ENCODE data around the gene CBX2. TPM values are rescaled to one million over a fixed set of nuclear protein-coding genes. Genes with fewer than 3 reads are reported as not detected.

The CBX2 gene
- total RNA-seq, 4 donors from 2014 or later = 0.81 to 2.5 (median 2.0) TPM

DNA sequence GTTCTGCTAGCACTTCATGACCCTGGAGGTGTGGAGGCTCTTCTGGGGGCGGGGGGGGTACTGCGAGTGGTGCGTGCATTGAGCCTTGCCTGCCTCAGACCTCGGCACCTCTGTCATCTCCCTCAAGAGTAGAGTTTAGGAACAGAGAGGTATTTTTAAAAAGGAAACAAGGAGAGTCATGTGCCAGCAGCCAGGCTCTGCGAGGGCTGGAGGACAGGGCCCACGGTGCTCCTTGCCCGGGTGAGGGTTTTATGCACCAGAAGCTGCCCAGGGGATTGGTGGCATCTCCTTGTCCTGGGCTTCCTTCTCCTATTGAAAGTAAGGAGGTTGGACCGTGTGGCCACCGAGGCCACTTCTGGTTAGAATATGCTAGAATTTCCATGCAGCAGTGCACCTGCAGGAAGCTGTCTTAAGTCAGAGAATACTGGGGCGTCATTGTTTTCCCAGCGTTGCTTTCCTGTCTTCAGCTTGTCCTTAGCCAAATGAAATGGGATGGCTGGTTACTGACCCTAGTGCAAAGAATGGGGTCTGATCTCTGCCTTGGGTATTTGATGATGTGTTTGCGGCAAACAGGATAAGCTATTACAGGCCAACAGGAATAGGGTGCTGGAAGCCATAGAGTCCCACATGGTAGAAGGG is 3.2 kb downstream of the CBX2 start:
- H3K4me1 ChIP-seq = peaks cover 0 to 23% (median 3%) of the 10 kb centered on the region in 3 donors
- TF ChIP-seq POLR2A (IDR thresholded peaks at IDR 0.05) (no peak), POLR2AphosphoS5 (IDR thresholded peaks at IDR 0.05) (no peak), EP300 (IDR thresholded peaks at IDR 0.05) (no peak)
- TF ChIP-seq, protein P1, sequence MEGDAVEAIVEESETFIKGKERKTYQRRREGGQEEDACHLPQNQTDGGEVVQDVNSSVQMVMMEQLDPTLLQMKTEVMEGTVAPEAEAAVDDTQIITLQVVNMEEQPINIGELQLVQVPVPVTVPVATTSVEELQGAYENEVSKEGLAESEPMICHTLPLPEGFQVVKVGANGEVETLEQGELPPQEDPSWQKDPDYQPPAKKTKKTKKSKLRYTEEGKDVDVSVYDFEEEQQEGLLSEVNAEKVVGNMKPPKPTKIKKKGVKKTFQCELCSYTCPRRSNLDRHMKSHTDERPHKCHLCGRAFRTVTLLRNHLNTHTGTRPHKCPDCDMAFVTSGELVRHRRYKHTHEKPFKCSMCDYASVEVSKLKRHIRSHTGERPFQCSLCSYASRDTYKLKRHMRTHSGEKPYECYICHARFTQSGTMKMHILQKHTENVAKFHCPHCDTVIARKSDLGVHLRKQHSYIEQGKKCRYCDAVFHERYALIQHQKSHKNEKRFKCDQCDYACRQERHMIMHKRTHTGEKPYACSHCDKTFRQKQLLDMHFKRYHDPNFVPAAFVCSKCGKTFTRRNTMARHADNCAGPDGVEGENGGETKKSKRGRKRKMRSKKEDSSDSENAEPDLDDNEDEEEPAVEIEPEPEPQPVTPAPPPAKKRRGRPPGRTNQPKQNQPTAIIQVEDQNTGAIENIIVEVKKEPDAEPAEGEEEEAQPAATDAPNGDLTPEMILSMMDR (IDR thresholded peaks at IDR 0.05) = no peak
- H3K36me3 ChIP-seq = peaks cover 0 to 11% of the 10 kb centered on the region in 2 donors
- H3K4me3 ChIP-seq = no peak overlapping the region
- H3K27me3 ChIP-seq = peaks cover 96% of the 10 kb centered on the region
- no peaks in the 10 kb centered on the region for H3K9me3 ChIP-seq
- ATAC-seq = no peak
- 50 to 92% methylated on average over 2 of the region's 12 CpGs for WGBS, 2 donors (ENCODE audit: low coverage in 1 of 2)
- no peak overlapping the region for H3K27ac ChIP-seq

GRCh38 chr17:79781736-79782575 is 4.0 kb downstream of the CBX2 start:
- no peak overlapping the region for H3K4me3 ChIP-seq
- H3K27ac ChIP-seq = no peak overlapping the region
- peaks cover 96% of the 10 kb centered on the region for H3K27me3 ChIP-seq
- WGBS, 2 donors (ENCODE audit: low coverage in 1 of 2) = 40 to 86% methylated on average over 1 to 5 of the region's 27 CpGs
- H3K36me3 ChIP-seq = peaks cover 0 to 11% of the 10 kb centered on the region in 2 donors
- H3K4me1 ChIP-seq = peaks cover 0 to 20% (median 3%) of the 10 kb centered on the region in 3 donors
- H3K9me3 ChIP-seq = no peaks in the 10 kb centered on the region
- TF ChIP-seq EP300 (IDR thresholded peaks at IDR 0.05) (no peak), POLR2A (IDR thresholded peaks at IDR 0.05) (no peak), POLR2AphosphoS5 (IDR thresholded peaks at IDR 0.05) (no peak)
- TF ChIP-seq, protein P1 (IDR thresholded peaks at IDR 0.05) = no peak
- no peak for ATAC-seq

- H3K36me3 ChIP-seq = peaks cover 0 to 11% of the 10 kb centered on the region in 2 donors
- peaks cover 99% of the 10 kb centered on the region for H3K27me3 ChIP-seq
- no peak overlapping the region for H3K4me3 ChIP-seq
- WGBS, 2 donors (ENCODE audit: low coverage in 1 of 2) = no CpG with 5 or more reads among the region's 18 CpGs
- no peak overlapping the region for H3K27ac ChIP-seq
- TF ChIP-seq, protein P1 (IDR thresholded peaks at IDR 0.05) = no peak
- TF ChIP-seq POLR2A (IDR thresholded peaks at IDR 0.05) (no peak), EP300 (IDR thresholded peaks at IDR 0.05) (no peak), POLR2AphosphoS5 (IDR thresholded peaks at IDR 0.05) (no peak)
- peaks cover 0 to 3% (median 0%) of the 10 kb centered on the region in 3 donors for H3K4me1 ChIP-seq
- H3K9me3 ChIP-seq = no peaks in the 10 kb centered on the region
- no peak for ATAC-seq
Observed at GRCh38 chr17:79783891-79784290, 5.9 kb downstream of the CBX2 start.

DNA sequence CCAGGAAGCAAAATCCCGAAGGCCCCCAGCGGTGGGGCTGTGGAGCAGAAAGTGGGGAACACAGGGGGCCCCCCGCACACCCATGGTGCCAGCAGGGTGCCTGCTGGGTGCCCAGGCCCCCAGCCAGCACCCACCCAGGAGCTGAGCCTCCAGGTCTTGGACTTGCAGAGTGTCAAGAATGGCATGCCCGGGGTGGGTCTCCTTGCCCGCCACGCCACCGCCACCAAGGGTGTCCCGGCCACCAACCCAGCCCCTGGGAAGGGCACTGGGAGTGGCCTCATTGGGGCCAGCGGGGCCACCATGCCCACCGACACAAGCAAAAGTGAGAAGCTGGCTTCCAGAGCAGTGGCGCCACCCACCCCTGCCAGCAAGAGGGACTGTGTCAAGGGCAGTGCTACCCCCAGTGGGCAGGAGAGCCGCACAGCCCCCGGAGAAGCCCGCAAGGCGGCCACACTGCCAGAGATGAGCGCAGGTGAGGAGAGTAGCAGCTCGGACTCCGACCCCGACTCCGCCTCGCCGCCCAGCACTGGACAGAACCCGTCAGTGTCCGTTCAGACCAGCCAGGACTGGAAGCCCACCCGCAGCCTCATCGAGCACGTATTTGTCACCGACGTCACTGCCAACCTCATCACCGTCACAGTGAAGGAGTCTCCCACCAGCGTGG is 6.5 kb downstream of the CBX2 start:
- H3K27ac ChIP-seq = no peak overlapping the region
- peaks cover 0 to 3% (median 1%) of the 10 kb centered on the region in 3 donors for H3K4me1 ChIP-seq
- H3K27me3 ChIP-seq = peaks cover 99% of the 10 kb centered on the region
- 93% methylated on average over 8 of the region's 31 CpGs; no CpG with 5 or more reads in 1 of the 2 donors for WGBS, 2 donors (ENCODE audit: low coverage in 1 of 2)
- peaks cover 0 to 11% of the 10 kb centered on the region in 2 donors for H3K36me3 ChIP-seq
- no peak for ATAC-seq
- no peaks in the 10 kb centered on the region for H3K9me3 ChIP-seq
- TF ChIP-seq POLR2AphosphoS5 (IDR thresholded peaks at IDR 0.05) (no peak), EP300 (IDR thresholded peaks at IDR 0.05) (no peak), POLR2A (IDR thresholded peaks at IDR 0.05) (no peak)
- TF ChIP-seq, protein P1 (IDR thresholded peaks at IDR 0.05) = no peak
- no peak overlapping the region for H3K4me3 ChIP-seq
